Measurements from ENCODE around the gene SLC10A7. TPM values are rescaled to one million over a fixed set of nuclear protein-coding genes. Genes with fewer than 3 reads are reported as not detected.

SLC10A7 gene
- total and polyA plus RNA-seq, 8 donors = 1.8 to 36.0 (median 10.4) TPM

DNA sequence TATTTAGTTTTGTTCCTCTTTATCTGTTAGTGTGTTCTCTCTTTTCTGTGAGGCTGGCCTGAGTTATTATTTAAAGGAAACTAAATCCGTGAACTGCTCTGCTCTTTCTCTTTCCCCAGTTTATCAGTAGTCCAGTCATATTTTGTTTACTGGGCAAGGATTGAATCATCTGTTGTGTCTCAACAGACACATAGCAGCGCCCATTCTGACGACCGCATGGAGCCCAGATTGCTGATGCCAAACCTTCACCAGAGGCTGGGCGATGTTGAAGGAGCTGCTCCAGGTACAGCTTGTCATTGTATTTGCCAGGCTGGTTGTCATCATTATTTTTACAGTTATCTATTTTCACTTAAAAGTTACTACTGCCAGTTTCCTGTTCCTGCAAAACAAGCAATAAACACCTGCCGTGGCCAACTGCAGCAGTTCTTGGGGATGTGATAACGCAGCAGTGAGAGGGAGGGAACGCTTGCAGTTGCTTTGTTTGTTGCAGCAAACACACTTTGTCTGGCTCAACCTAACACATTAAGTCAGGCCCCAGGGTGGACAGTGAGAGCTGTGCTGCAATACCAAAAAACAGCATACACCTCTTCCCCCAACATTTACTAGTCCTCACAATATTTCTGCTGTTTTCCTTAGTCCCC, 297.3 kb downstream of the SLC10A7 start:
- Histone ChIP-seq H3K4me1 (no peaks in the 10 kb centered on the region), H3K9me3 (no peaks in the 10 kb centered on the region), H3K36me3 (no peaks in the 10 kb centered on the region), H3K27me3 (no peaks in the 10 kb centered on the region), H3K27ac (no peak overlapping the region), H3K4me3 (no peak overlapping the region)
- 29 to 46% (median 39%) methylated on average over 6 to 8 of the region's 8 CpGs for WGBS, 5 donors
- intact Hi-C loops (cut with DNase I; ENCODE audit: low total_unique reads) = no loop called here
- TF ChIP-seq CTCF (IDR thresholded peaks at IDR 0.05) (no peak), POLR2AphosphoS5 (IDR thresholded peaks at IDR 0.05) (peak in 1 of 3 donors; percentile 43), POLR2A (IDR thresholded peaks at IDR 0.05) (no peak), EP300 (IDR thresholded peaks at IDR 0.05) (no peak)
- no peak for DNase-seq

DNA sequence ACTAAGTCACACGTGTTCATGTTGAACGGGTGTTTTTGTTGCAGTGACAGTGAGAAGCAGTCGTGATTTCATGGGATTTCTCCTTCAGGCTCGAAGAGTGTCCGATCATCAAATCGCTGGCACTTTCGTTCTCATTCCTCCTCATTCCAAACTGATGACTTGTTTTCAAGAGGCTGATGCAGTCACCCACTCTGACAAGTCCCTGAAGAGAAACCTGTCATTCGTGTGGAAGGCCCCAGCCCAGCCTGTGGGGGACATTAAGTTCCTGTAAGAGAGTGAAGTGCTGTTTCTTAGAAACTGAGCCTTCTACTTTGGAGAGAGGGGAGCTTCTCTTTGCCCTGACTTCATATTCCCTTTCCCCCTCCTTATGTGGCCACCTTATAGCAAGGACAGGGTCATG, 299.4 kb downstream of the SLC10A7 start:
- no peak overlapping the region for H3K4me3 ChIP-seq
- no peak for DNase-seq
- no peaks in the 10 kb centered on the region for H3K27me3 ChIP-seq
- no peaks in the 10 kb centered on the region for H3K9me3 ChIP-seq
- no peak overlapping the region for H3K27ac ChIP-seq
- intact Hi-C loops (cut with DNase I; ENCODE audit: low total_unique reads) = no loop called here
- WGBS, 5 donors = 74 to 80% (median 75%) methylated on average over 8 of the region's 8 CpGs
- TF ChIP-seq CTCF (IDR thresholded peaks at IDR 0.05) (no peak), POLR2AphosphoS5 (IDR thresholded peaks at IDR 0.05) (no peak), EP300 (IDR thresholded peaks at IDR 0.05) (no peak), POLR2A (IDR thresholded peaks at IDR 0.05) (no peak)
- H3K36me3 ChIP-seq = no peaks in the 10 kb centered on the region
- H3K4me1 ChIP-seq = no peaks in the 10 kb centered on the region

- no peaks in the 10 kb centered on the region for H3K4me1 ChIP-seq
- no peak within 1 kb of the TSS for H3K4me3 ChIP-seq
- intact Hi-C loops (cut with DNase I; ENCODE audit: low total_unique reads) = no loop called here
- no peaks in the 10 kb centered on the region for H3K36me3 ChIP-seq
- H3K27ac ChIP-seq = no peak within 1 kb of the TSS
- 72 to 86% (median 75%) methylated on average over 5 of the region's 5 CpGs for WGBS, 5 donors
- TF ChIP-seq CTCF (IDR thresholded peaks at IDR 0.05) (no peak), POLR2A (IDR thresholded peaks at IDR 0.05) (no peak), EP300 (IDR thresholded peaks at IDR 0.05) (no peak), POLR2AphosphoS5 (IDR thresholded peaks at IDR 0.05) (no peak)
- H3K9me3 ChIP-seq = no peaks in the 10 kb centered on the region
- no peak for DNase-seq
- H3K27me3 ChIP-seq = no peaks in the 10 kb centered on the region
These were observed 307.5 kb downstream of the SLC10A7 start, which contains the start of gene REELD1 for GRCh38 chr4:146214238-146214637. REELD1 (plus strand) TSS chr4:146214538; CDS start chr4:146216953, 2,415 bp downstream.

DNA sequence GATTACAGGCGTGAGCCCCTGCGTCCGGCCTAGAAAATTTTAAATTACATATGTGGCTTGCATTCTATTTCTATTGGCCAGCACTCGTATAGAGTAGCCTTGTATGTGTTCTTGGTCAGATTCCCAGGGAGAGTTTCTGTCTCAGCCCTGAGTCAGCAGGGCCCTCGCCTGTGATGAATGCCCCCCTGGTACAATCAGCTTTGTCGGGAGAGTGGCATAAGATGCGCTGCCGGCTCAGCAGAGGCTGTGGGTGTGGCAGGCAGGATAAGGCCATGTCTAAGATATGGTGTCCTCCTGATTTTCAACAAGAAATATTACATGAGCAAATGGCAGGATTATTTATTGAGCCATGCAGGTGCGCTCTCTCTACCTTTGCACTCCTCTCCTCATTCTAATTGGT, 309.0 kb downstream of the SLC10A7 start:
- 88 to 94% (median 90%) methylated on average over 9 of the region's 9 CpGs for WGBS, 5 donors
- TF ChIP-seq POLR2AphosphoS5 (IDR thresholded peaks at IDR 0.05) (no peak), CTCF (IDR thresholded peaks at IDR 0.05) (no peak), EP300 (IDR thresholded peaks at IDR 0.05) (no peak), POLR2A (IDR thresholded peaks at IDR 0.05) (no peak)
- Histone ChIP-seq H3K9me3 (no peaks in the 10 kb centered on the region), H3K27ac (no peak overlapping the region), H3K4me1 (no peaks in the 10 kb centered on the region), H3K27me3 (no peaks in the 10 kb centered on the region), H3K4me3 (no peak overlapping the region), H3K36me3 (no peaks in the 10 kb centered on the region)
- intact Hi-C loops (cut with DNase I; ENCODE audit: low total_unique reads) = no loop called here
- no peak for DNase-seq
